Transverse colon (tissue), 4 donors: Measurements from ENCODE around the gene HLA-DRA.

Source experiments
- EP300 ChIP-seq: sonication (generic); formaldehyde crosslinking; IDR thresholded peaks from one replicate; pipeline ENCODE4 v1.6.1; 2017; ENCODE audit warnings: antibody characterized with exemption, low read depth
- POLR2A ChIP-seq: fragments of 450-650 bp; IDR thresholded peaks from one replicate; pipeline ENCODE4 v1.6.1; 2016; ENCODE audit warnings: antibody characterized with exemption, mild to moderate bottlenecking, moderate library complexity
- POLR2AphosphoS5 ChIP-seq, 3 donors: sonication (generic); formaldehyde crosslinking; IDR thresholded peaks; one replicate each; pipeline ENCODE4 v1.6.1; 2016; ENCODE audit warnings: antibody characterized with exemption in 3 of 3
- TF ChIP-seq, protein P1 (sequence below), 5 experiments: fragments of 200-600 bp in 3 of 5; fragments of 450-650 bp in 2 of 5; sonication (generic) in 3 of 5; IDR thresholded peaks; 1 replicate in 2 of 5; 2 replicates in 3 of 5; pipeline ENCODE4 v1.5.1; 2016 to 2017; ENCODE audit warnings: antibody characterized with exemption in 5 of 5, inconsistent platforms in 3 of 5, mild to moderate bottlenecking in 2 of 5, moderate library complexity in 1 of 5

GRCh38 chr6:32444433-32444832 is 4.7 kb downstream of the HLA-DRA start:
- TF ChIP-seq POLR2AphosphoS5 (IDR thresholded peaks at IDR 0.05): no peak
- TF ChIP-seq, protein P1, sequence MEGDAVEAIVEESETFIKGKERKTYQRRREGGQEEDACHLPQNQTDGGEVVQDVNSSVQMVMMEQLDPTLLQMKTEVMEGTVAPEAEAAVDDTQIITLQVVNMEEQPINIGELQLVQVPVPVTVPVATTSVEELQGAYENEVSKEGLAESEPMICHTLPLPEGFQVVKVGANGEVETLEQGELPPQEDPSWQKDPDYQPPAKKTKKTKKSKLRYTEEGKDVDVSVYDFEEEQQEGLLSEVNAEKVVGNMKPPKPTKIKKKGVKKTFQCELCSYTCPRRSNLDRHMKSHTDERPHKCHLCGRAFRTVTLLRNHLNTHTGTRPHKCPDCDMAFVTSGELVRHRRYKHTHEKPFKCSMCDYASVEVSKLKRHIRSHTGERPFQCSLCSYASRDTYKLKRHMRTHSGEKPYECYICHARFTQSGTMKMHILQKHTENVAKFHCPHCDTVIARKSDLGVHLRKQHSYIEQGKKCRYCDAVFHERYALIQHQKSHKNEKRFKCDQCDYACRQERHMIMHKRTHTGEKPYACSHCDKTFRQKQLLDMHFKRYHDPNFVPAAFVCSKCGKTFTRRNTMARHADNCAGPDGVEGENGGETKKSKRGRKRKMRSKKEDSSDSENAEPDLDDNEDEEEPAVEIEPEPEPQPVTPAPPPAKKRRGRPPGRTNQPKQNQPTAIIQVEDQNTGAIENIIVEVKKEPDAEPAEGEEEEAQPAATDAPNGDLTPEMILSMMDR (IDR thresholded peaks at IDR 0.05): no peak
- TF ChIP-seq EP300: no peak
- no peak for TF ChIP-seq POLR2A
